Calu3 (cell line): ENCODE measurements around the gene MBNL2. TPM values are rescaled to one million over a fixed set of nuclear protein-coding genes. Genes with fewer than 3 reads are reported as not detected.

Experiments
- BruUV-seq: library from RNA; stranded (reverse); fragments of 400-500 nt; replicated peaks from 2 replicates; lab custom pipeline; 2021; lab: Mats Ljungman, UMichigan
- CTCF ChIA-PET: fragments of 300-600 bp; sonication (Branson Sonifier 250); formaldehyde crosslinking; loops from one replicate; lab custom pipeline; 2022; ENCODE audit warnings: antibody characterized with exemption; lab: Charles Lee
- DNase-seq: peaks from one replicate; pipeline ENCODE4 v3.0.0; 2022
- H3K27ac Mint-ChIP-seq: one replicate; pipeline ENCODE4 v1.8.0; 2022; ENCODE audit warnings: mixed read lengths; ENCODE audit not compliant: unreplicated experiment
- H3K27me3 Mint-ChIP-seq: one replicate; pipeline ENCODE4 v1.8.0; 2022; ENCODE audit warnings: mixed read lengths; ENCODE audit not compliant: unreplicated experiment
- H3K36me3 Mint-ChIP-seq: one replicate; pipeline ENCODE4 v1.8.0; 2022; ENCODE audit warnings: mild to moderate bottlenecking, moderate library complexity, mixed read lengths; ENCODE audit not compliant: insufficient read depth, unreplicated experiment
- H3K4me1 Mint-ChIP-seq: one replicate; pipeline ENCODE4 v1.8.0; 2022; ENCODE audit warnings: mild to moderate bottlenecking, low read depth, mixed read lengths; ENCODE audit not compliant: unreplicated experiment
- H3K4me3 Mint-ChIP-seq: one replicate; pipeline ENCODE4 v1.8.0; 2022; ENCODE audit warnings: mild to moderate bottlenecking, low read depth, moderate library complexity, mixed read lengths; ENCODE audit not compliant: unreplicated experiment
- H3K9me3 Mint-ChIP-seq: one replicate; pipeline ENCODE4 v1.8.0; 2022; ENCODE audit warnings: low read depth, mixed read lengths; ENCODE audit not compliant: unreplicated experiment
- CTCF ChIP-seq: fragments of 200-600 bp; IDR thresholded peaks from one replicate; pipeline ENCODE4 v1.8.0; 2022; ENCODE audit warnings: antibody characterized with exemption; ENCODE audit not compliant: unreplicated experiment
- intact Hi-C: fragments of 100-400 bp; cut with micrococcal nuclease; formaldehyde crosslinking; loops from one replicate; pipeline ENCODE4 v1.10.0; 2022; ENCODE audit not compliant: unreplicated experiment
- total RNA-seq: library from RNA; stranded (reverse); gene quantifications from 2 replicates; pipeline ENCODE4 v1.2.3, GENCODE V29; 2022

Gene MBNL2
- total RNA-seq, 1 experiment from 2014 or later, result 37.1 TPM

GRCh38 chr13:97214921-97215320 is 7.2 kb upstream of the MBNL2 start:
- CTCF ChIA-PET, result no interaction called here
- no peak overlapping the region for H3K27ac Mint-ChIP-seq
- BruUV-seq, result no TSS peak

GRCh38 chr13:97215325-97215724 is 6.8 kb upstream of the MBNL2 start:
- no peak overlapping the region for H3K27ac Mint-ChIP-seq
- no peak for DNase-seq
- H3K4me3 Mint-ChIP-seq, result no peak overlapping the region
- peaks cover 34% of the 10 kb centered on the region for H3K4me1 Mint-ChIP-seq
- intact Hi-C loops, result no loop called here
- CTCF ChIA-PET, result no interaction called here
- H3K27me3 Mint-ChIP-seq, result no peaks in the 10 kb centered on the region
- peaks cover 8% of the 10 kb centered on the region for H3K36me3 Mint-ChIP-seq
- BruUV-seq, result no TSS peak
- no peaks in the 10 kb centered on the region for H3K9me3 Mint-ChIP-seq
- TF ChIP-seq CTCF, result no peak

More at GRCh38 chr13:97214921-97215320, 7.2 kb upstream of the MBNL2 start:
- Mint-ChIP-seq H3K4me1 (peaks cover 30% of the 10 kb centered on the region), H3K36me3 (peaks cover 4% of the 10 kb centered on the region), H3K27me3 (no peaks in the 10 kb centered on the region), H3K9me3 (no peaks in the 10 kb centered on the region), H3K4me3 (no peak overlapping the region)
- no peak for TF ChIP-seq CTCF
- intact Hi-C loops, result no loop called here
- DNase-seq, result no peak

- BruUV-seq, result no TSS peak
- Mint-ChIP-seq H3K9me3 (no peaks in the 10 kb centered on the region), H3K27ac (no peak overlapping the region), H3K4me3 (no peak overlapping the region), H3K36me3 (peaks cover 28% of the 10 kb centered on the region), H3K27me3 (no peaks in the 10 kb centered on the region), H3K4me1 (peaks cover 22% of the 10 kb centered on the region)
- no peak for TF ChIP-seq CTCF
- intact Hi-C loops, result no loop called here
- DNase-seq, result no peak
- CTCF ChIA-PET, result no interaction called here
Observed at GRCh38 chr13:97219226-97219625, 2.9 kb upstream of the MBNL2 start.

- intact Hi-C loops, result loop anchor here (5.0 kb wide), 2 partner anchors 37 to 122 kb away; no protein-coding TSS in a partner anchor
- BruUV-seq, result no TSS peak
- H3K9me3 Mint-ChIP-seq, result no peaks in the 10 kb centered on the region
- no peak for TF ChIP-seq CTCF
- peak overlapping the region; percentile 94 for H3K27ac Mint-ChIP-seq
- peaks cover 36% of the 10 kb centered on the region for H3K36me3 Mint-ChIP-seq
- DNase-seq, result no peak
- peaks cover 22% of the 10 kb centered on the region for H3K4me1 Mint-ChIP-seq
- CTCF ChIA-PET, result interaction anchor here (0.6 kb wide), 1 partner anchor 148 kb away, joined by 5 read pairs; no protein-coding TSS in a partner anchor
- H3K4me3 Mint-ChIP-seq, result peak overlapping the region; percentile 20
- H3K27me3 Mint-ChIP-seq, result no peaks in the 10 kb centered on the region
Observed at GRCh38 chr13:97220151-97220900, 1.8 kb upstream of the MBNL2 start.
